Sigmoid colon (tissue), 7 donors: ENCODE measurements around the gene SBK1. TPM values are rescaled to one million over a fixed set of nuclear protein-coding genes. Genes with fewer than 3 reads are reported as not detected.

Source experiments
- DNase-seq: peaks from one replicate; pipeline ENCODE4 v3.0.0-alpha.2; 2019
- H3K27ac ChIP-seq, 4 donors: fragments of 200-600 bp; sonication (generic); one replicate each; pipeline ENCODE4 v1.5.1; 2016 to 2019; ENCODE audit warnings: mild to moderate bottlenecking in 1 of 4
- H3K27me3 ChIP-seq, 3 donors: fragments of 200-600 bp; sonication (generic); one replicate each; pipeline ENCODE4 v1.5.1; 2019; ENCODE audit warnings: mild to moderate bottlenecking in 1 of 3
- H3K36me3 ChIP-seq, 4 donors: fragments of 200-600 bp; sonication (generic); one replicate each; pipeline ENCODE4 v1.5.1; 2016 to 2019
- H3K4me1 ChIP-seq, 4 donors: fragments of 200-600 bp; sonication (generic); one replicate each; pipeline ENCODE4 v1.5.1; 2017 to 2019
- H3K4me3 ChIP-seq, 4 donors: fragments of 200-600 bp; sonication (generic); one replicate each; pipeline ENCODE4 v1.5.1; 2017 to 2019; ENCODE audit warnings: mild to moderate bottlenecking in 2 of 4, moderate library complexity in 1 of 4
- H3K9me3 ChIP-seq, 4 donors: fragments of 200-600 bp in 3 of 4; sonication (generic) in 3 of 4; one replicate each; pipeline versions ENCODE4 v1.5.1 to v1.6.1; 2013 to 2019
- EP300 ChIP-seq, 4 donors: sonication (generic); formaldehyde crosslinking; IDR thresholded peaks; one replicate each; pipeline ENCODE4 v1.6.1; 2017; ENCODE audit warnings: antibody characterized with exemption in 4 of 4
- POLR2A ChIP-seq, 2 donors: fragments of 450-650 bp; IDR thresholded peaks; one replicate each; pipeline ENCODE4 v1.6.1; 2016; ENCODE audit warnings: antibody characterized with exemption in 2 of 2, mild to moderate bottlenecking in 2 of 2, moderate library complexity in 2 of 2
- POLR2AphosphoS5 ChIP-seq, 4 donors: sonication (generic); formaldehyde crosslinking; IDR thresholded peaks; one replicate each; pipeline ENCODE4 v1.6.1; 2017; ENCODE audit warnings: antibody characterized with exemption in 4 of 4
- WGBS, 2 donors: extraction: QIAGEN DNeasy Blood & Tissue Kit; methylation state at CpG; one replicate each; pipeline ENCODE4 v1.1.7; 2013; 5-methylcytosine and 5-hydroxymethylcytosine counted together
- intact Hi-C: fragments of 100-400 bp; cut with DNase I; formaldehyde crosslinking; loops from one replicate; pipeline ENCODE4 v1.15.1; 2023
- polyA plus RNA-seq, 3 donors: library from polyadenylated mRNA; stranded (reverse); fragments of 200-250 nt; gene quantifications; one replicate each; pipeline ENCODE4 v1.2.3, GENCODE V29; 2013
- total RNA-seq, 4 donors: library from RNA; depleted of rRNA; stranded (reverse); fragments of >200 nt; gene quantifications; one replicate each; pipeline ENCODE4 v1.1.0, GENCODE V29; 2016
- TF ChIP-seq, protein P1 (sequence below), 4 experiments: fragments of 450-650 bp in 3 of 4; fragments of 200-600 bp in 1 of 4; IDR thresholded peaks; one replicate each; pipeline ENCODE4 v1.5.1; 2016 to 2019; ENCODE audit warnings: antibody characterized with exemption in 4 of 4, mild to moderate bottlenecking in 3 of 4, moderate library complexity in 2 of 4
- donor health status: healthy with polysubstance abuse.
- donor health status: Bipolar disorder and iron deficiency.
- donor health status: healthy.

Gene SBK1
- total and polyA plus RNA-seq, 7 donors: under 0.01 to 1.3 (median 0.33) TPM; not detected in 2

GRCh38 chr16:28273511-28273910 is 18.8 kb upstream of the SBK1 start:
- no peak for TF ChIP-seq POLR2AphosphoS5 (IDR thresholded peaks at IDR 0.05)
- no peak for TF ChIP-seq POLR2A (IDR thresholded peaks at IDR 0.05)
- TF ChIP-seq, protein P1, sequence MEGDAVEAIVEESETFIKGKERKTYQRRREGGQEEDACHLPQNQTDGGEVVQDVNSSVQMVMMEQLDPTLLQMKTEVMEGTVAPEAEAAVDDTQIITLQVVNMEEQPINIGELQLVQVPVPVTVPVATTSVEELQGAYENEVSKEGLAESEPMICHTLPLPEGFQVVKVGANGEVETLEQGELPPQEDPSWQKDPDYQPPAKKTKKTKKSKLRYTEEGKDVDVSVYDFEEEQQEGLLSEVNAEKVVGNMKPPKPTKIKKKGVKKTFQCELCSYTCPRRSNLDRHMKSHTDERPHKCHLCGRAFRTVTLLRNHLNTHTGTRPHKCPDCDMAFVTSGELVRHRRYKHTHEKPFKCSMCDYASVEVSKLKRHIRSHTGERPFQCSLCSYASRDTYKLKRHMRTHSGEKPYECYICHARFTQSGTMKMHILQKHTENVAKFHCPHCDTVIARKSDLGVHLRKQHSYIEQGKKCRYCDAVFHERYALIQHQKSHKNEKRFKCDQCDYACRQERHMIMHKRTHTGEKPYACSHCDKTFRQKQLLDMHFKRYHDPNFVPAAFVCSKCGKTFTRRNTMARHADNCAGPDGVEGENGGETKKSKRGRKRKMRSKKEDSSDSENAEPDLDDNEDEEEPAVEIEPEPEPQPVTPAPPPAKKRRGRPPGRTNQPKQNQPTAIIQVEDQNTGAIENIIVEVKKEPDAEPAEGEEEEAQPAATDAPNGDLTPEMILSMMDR (IDR thresholded peaks at IDR 0.05): no peak
- no peak for TF ChIP-seq EP300 (IDR thresholded peaks at IDR 0.05)
- Histone ChIP-seq H3K4me1 (peaks cover 0 to 10% (median 7%) of the 10 kb centered on the region in 4 donors), H3K27me3 (peaks cover 0 to 24% (median 14%) of the 10 kb centered on the region in 3 donors), H3K36me3 (no peaks in the 10 kb centered on the region), H3K9me3 (peaks cover 0 to 2% (median 0%) of the 10 kb centered on the region in 4 donors), H3K27ac (no peak overlapping the region), H3K4me3 (no peak overlapping the region)
- intact Hi-C loops: no loop called here
- 81 to 91% methylated on average over 4 of the region's 4 CpGs for WGBS, 2 donors
- DNase-seq: no peak

DNA sequence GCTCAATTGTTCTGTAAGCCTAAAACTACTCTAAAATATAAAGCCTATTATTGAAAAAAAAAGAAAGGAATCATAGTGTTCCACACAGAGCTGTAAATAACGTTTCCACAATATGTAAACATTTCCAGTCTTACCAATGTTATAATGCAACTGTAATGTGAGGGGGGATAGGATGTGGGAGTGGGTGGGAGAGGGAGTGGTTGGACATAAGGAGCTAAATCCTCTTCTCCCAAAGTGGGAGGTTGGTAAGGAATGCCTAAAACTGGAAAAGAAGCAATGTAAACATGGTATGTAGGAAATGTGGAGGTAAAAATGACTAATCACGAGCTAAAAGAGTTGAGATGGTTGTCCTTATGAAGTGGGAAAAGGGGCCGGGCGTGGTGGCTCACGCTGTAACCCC is 17.6 kb upstream of the SBK1 start:
- intact Hi-C loops: no loop called here
- WGBS, 2 donors: 57 to 74% methylated on average over 5 of the region's 5 CpGs

DNA sequence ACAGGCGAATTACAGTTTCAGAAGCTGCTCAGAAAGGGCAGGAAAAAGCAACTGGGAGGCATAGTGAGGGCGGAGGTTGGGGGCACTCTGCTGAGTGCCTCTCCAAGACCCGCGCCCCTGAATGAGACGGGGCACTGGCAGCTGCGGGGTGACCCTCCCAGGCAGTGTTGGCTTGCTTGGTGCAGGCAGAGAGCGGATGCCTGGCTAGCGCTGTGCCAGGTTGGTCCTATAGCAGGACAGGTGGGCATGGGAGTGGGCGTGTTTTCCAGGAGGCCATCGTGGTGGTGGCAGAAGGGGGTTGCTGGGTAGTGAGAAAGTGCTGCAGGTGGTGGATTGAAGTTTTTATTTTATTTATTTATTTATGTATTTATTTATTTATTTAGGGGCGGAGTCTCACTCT is 16.0 kb upstream of the SBK1 start:
- H3K4me1 ChIP-seq: peaks cover 0 to 10% (median 7%) of the 10 kb centered on the region in 4 donors
- H3K27me3 ChIP-seq: peaks cover 0 to 31% (median 14%) of the 10 kb centered on the region in 3 donors
- no peak overlapping the region for H3K4me3 ChIP-seq
- H3K9me3 ChIP-seq: no peaks in the 10 kb centered on the region
- no peaks in the 10 kb centered on the region for H3K36me3 ChIP-seq
- no peak overlapping the region for H3K27ac ChIP-seq
- 68 to 86% methylated on average over 11 of the region's 11 CpGs for whole genome bisulfite sequencing, 2 donors
- intact Hi-C loops: no loop called here
- DNase-seq: no peak
- TF ChIP-seq POLR2AphosphoS5 (IDR thresholded peaks at IDR 0.05) (no peak), POLR2A (IDR thresholded peaks at IDR 0.05) (no peak), EP300 (IDR thresholded peaks at IDR 0.05) (no peak)
- TF ChIP-seq, protein P1 (IDR thresholded peaks at IDR 0.05): no peak

More for the DNA sequence above, 17.6 kb upstream of the SBK1 start:
- TF ChIP-seq POLR2A (IDR thresholded peaks at IDR 0.05) (no peak), EP300 (IDR thresholded peaks at IDR 0.05) (no peak), POLR2AphosphoS5 (IDR thresholded peaks at IDR 0.05) (no peak)
- TF ChIP-seq, protein P1 (IDR thresholded peaks at IDR 0.05): no peak
- Histone ChIP-seq H3K27ac (no peak overlapping the region), H3K36me3 (no peaks in the 10 kb centered on the region), H3K4me3 (no peak overlapping the region), H3K4me1 (peaks cover 0 to 10% (median 7%) of the 10 kb centered on the region in 4 donors), H3K27me3 (peaks cover 0 to 28% (median 14%) of the 10 kb centered on the region in 3 donors), H3K9me3 (peaks cover 0 to 2% (median 0%) of the 10 kb centered on the region in 4 donors)
- DNase-seq: no peak

DNA sequence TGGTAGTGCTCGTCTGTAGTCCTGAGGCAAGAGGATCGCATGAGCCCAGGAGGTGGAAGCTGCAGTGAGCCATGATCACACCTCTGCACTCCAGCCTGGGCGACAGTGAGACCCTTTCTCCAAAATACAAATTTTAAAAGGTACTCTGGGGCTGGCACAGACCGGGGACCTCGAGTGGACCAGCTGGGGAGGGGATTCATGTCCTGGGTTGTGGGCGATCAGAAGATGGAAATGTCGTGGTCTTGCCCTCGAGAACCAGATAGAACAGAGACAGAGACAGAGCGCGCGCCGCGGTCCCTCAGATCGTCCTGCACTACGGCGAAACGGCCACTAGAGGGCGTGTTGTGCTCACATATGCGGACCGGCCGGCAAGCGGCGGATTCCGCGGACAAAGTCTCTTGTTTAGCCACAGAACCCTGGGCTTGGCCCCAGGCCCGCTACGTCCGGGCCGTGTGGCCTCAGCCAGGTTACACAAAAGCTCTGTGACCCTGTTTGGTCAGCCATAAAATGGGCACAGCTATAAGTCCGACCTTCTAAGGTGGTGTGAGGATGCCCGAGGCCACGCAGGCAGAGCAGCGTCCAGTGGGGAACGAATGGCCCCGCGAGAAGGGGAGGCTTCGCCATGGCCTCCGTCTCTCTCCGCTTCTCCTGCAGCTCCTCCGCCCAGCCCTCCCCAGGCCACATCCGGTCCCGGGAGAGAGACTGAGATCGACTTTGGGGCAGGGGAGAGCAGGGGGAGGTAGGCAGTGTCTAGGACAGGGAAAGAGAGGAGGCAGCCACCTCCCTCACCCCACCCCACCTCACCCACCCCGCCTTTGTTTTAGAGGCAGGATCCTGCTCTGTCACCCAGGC is 14.6 kb upstream of the SBK1 start:
- Histone ChIP-seq H3K27me3 (peaks cover 0 to 31% (median 14%) of the 10 kb centered on the region in 3 donors), H3K36me3 (no peaks in the 10 kb centered on the region), H3K4me3 (peak overlapping the region; percentile 2 to 47 (median 33)), H3K27ac (peak overlapping the region in 1 of 4 donors; percentile 11), H3K4me1 (peaks cover 0 to 10% (median 7%) of the 10 kb centered on the region in 4 donors), H3K9me3 (no peaks in the 10 kb centered on the region)
- TF ChIP-seq POLR2A (IDR thresholded peaks at IDR 0.05): no peak
- TF ChIP-seq, protein P1 (IDR thresholded peaks at IDR 0.05): peak; percentile 89 to 94 (median 92)
- peak; percentile 92 for DNase-seq
- WGBS, 2 donors: 2% methylated on average over 44 of the region's 44 CpGs
- intact Hi-C loops: loop anchor here (1.0 kb wide), 1 partner anchor 40 kb away; no protein-coding TSS in a partner anchor
